ENCODE results near the gene ATP7A.
A peak's percentile ranks its signal among the peaks of the same experiment; 100 is the strongest.
"Not testable (repeated sequence)": the region's sequence is repeated elsewhere in the genome, so short reads cannot be mapped to it uniquely, and the experiment has no call there.

ATP7A gene

GRCh38 chrX:78071331-78071730 is 160.8 kb downstream of the ATP7A start:
- in situ Hi-C loops (cut with MboI; ENCODE audit: low pct_unique_long_range_greater_than_20kb, low sequenced_read_pairs, unreplicated experiment): no loop called here
- no peak for TF ChIP-seq CTCF (IDR thresholded peaks at IDR 0.05; ENCODE audit: extremely low read depth, insufficient read depth, missing control alignments)
- no peak for DNase-seq (ENCODE audit: low spot score)

GRCh38 chrX:78073147-78074077 is 162.9 kb downstream of the ATP7A start:
- in situ Hi-C loops (cut with MboI; ENCODE audit: low pct_unique_long_range_greater_than_20kb, low sequenced_read_pairs, unreplicated experiment); DNase-seq (ENCODE audit: low spot score): not testable (repeated sequence)

- no peak for TF ChIP-seq CTCF (IDR thresholded peaks at IDR 0.05; ENCODE audit: extremely low read depth, insufficient read depth, missing control alignments)
- in situ Hi-C loops (cut with MboI; ENCODE audit: low pct_unique_long_range_greater_than_20kb, low sequenced_read_pairs, unreplicated experiment): no loop called here
- no peak for DNase-seq (ENCODE audit: low spot score)
Observed at GRCh38 chrX:78074088-78074487, 163.6 kb downstream of the ATP7A start.

GRCh38 chrX:78075787-78076389 is 165.4 kb downstream of the ATP7A start:
- no peak for TF ChIP-seq CTCF (IDR thresholded peaks at IDR 0.05; ENCODE audit: extremely low read depth, insufficient read depth, missing control alignments)

GRCh38 chrX:78081413-78081812 is 170.9 kb downstream of the ATP7A start:
- in situ Hi-C loops (cut with MboI; ENCODE audit: low pct_unique_long_range_greater_than_20kb, low sequenced_read_pairs, unreplicated experiment); DNase-seq (ENCODE audit: low spot score): not testable (repeated sequence)

More at GRCh38 chrX:78075787-78076389, 165.4 kb downstream of the ATP7A start:
- DNase-seq (ENCODE audit: low spot score): no peak
- in situ Hi-C loops (cut with MboI; ENCODE audit: low pct_unique_long_range_greater_than_20kb, low sequenced_read_pairs, unreplicated experiment): no loop called here

GRCh38 chrX:78092296-78092695 is 181.8 kb downstream of the ATP7A start:
- TF ChIP-seq CTCF (IDR thresholded peaks at IDR 0.05; ENCODE audit: extremely low read depth, insufficient read depth, missing control alignments): peak; percentile 26
- in situ Hi-C loops (cut with MboI; ENCODE audit: low pct_unique_long_range_greater_than_20kb, low sequenced_read_pairs, unreplicated experiment): no loop called here
- no peak for DNase-seq (ENCODE audit: low spot score)

- TF ChIP-seq CTCF (IDR thresholded peaks at IDR 0.05; ENCODE audit: extremely low read depth, insufficient read depth, missing control alignments): no peak
- in situ Hi-C loops (cut with MboI; ENCODE audit: low pct_unique_long_range_greater_than_20kb, low sequenced_read_pairs, unreplicated experiment): no loop called here
- no peak for DNase-seq (ENCODE audit: low spot score)
Observed at GRCh38 chrX:78098108-78098507, 187.6 kb downstream of the ATP7A start.

Measured in GM13977 (cell line).